ENCODE data around the gene RSAD2. TPM values are rescaled to one million over a fixed set of nuclear protein-coding genes. Genes with fewer than 3 reads are reported as not detected.

RSAD2 gene
- total and polyA plus RNA-seq, 2 donors (not counting 3 experiments of a cell fraction or from before 2014, with no cell fraction given), result 0.03 to 0.18 TPM

DNA sequence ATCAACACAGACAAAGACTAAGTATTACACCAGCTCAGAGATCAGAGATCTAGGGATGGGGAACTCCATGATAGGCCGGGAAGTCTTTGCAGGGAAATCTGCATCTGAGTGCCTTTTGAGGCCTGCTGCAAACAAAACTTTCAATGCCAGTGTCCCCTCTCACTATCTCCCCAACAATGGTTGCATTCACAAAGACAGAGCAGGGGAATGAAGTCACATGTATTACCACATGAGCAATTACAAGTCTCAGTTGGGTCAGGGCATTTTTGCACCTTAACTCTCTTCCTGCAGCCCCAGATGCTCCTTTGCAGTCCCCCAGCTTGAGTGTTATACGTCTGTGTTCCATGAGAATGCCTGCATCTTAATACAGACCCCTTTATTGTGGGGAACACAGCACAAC lies 37.8 kb downstream of the RSAD2 start:
- intact Hi-C loops (cut with micrococcal nuclease), result loop anchor here (5.0 kb wide), 2 partner anchors 112 to 1762 kb away; no protein-coding TSS in a partner anchor
- Histone ChIP-seq H3K4me1 (ENCODE audit: control insufficient read depth, extremely low read depth, insufficient read depth, low read length) (no peaks in the 10 kb centered on the region), H3K27me3 (ENCODE audit: control insufficient read depth in 2 of 2, insufficient read depth in 2 of 2, low read length in 2 of 2) (peaks cover 0 to 9% of the 10 kb centered on the region in 2 experiments), H3K4me3 (replicated peaks in 1 of 3; ENCODE audit: insufficient read depth in 1 of 3, low read depth in 1 of 3, low read length in 3 of 3) (no peak overlapping the region), H3K9me3 (replicated peaks; ENCODE audit: control insufficient read depth, insufficient read depth, low read length) (no peaks in the 10 kb centered on the region), H3K9me1 (replicated peaks; ENCODE audit: control insufficient read depth, extremely low read depth, insufficient read depth, low read length) (no peaks in the 10 kb centered on the region), H4K20me1 (replicated peaks; ENCODE audit: control insufficient read depth, extremely low read depth, insufficient read depth, low read length) (no peaks in the 10 kb centered on the region), H3K79me2 (ENCODE audit: control insufficient read depth, insufficient read depth, low read length) (no peaks in the 10 kb centered on the region), H2AFZ (ENCODE audit: low read depth, low read length) (no peak overlapping the region), H3K27ac (ENCODE audit: insufficient read depth, low read depth, low read length) (no peak overlapping the region), H3K9ac (replicated peaks; ENCODE audit: extremely low read depth, insufficient read depth, low read length) (no peak overlapping the region), H3K4me2 (ENCODE audit: insufficient read depth, low read length) (no peak overlapping the region), H3K36me3 (ENCODE audit: control insufficient read depth in 2 of 2, extremely low read depth in 1 of 2, insufficient read depth in 2 of 2, low read length in 2 of 2) (no peaks in the 10 kb centered on the region)
- FAIRE-seq (no peak), DNase-seq (ENCODE audit: low read depth, low spot score) (no peak)
- dilution Hi-C loops (cut with MboI; ENCODE audit: extremely low pct_ligation_motif_present, low sequenced_read_pairs), result no loop called here
- no TSS peak for BruUV-seq (replicated peaks)
- POLR2A ChIA-PET, result no interaction called here
- CTCF ChIA-PET, result interaction anchor here (0.8 to 4.7 kb wide), 15 partner anchors 7 to 136 kb away, joined by 3 to 40 read pairs (median 7); partner anchors contain the start of gene RSAD2
- TF ChIP-seq JUN (IDR thresholded peaks at IDR 0.05; ENCODE audit: borderline replicate concordance, insufficient read depth, insufficient read length, low read depth), result no peak
- no peak for TF ChIP-seq CTCF (IDR thresholded peaks at IDR 0.05; ENCODE audit: extremely low read depth in 1 of 2, insufficient read depth in 1 of 2, low read depth in 1 of 2, low read length in 2 of 2)
- TF ChIP-seq POLR2AphosphoS5 (IDR thresholded peaks at IDR 0.05; ENCODE audit: insufficient read depth, low read depth, low read length), result no peak
- TF ChIP-seq FOS (IDR thresholded peaks at IDR 0.05; ENCODE audit: borderline replicate concordance, insufficient read depth, low read length), result no peak
- no peak for TF ChIP-seq POLR2A (IDR thresholded peaks at IDR 0.05; ENCODE audit: low read depth, low read length)
- TF ChIP-seq MYC (IDR thresholded peaks at IDR 0.05; ENCODE audit: low read depth, low read length), result no peak
- no peak for TF ChIP-seq GATA2 (IDR thresholded peaks at IDR 0.05; ENCODE audit: insufficient read depth, insufficient read length, low read depth, low read length)
- TF ChIP-seq EZH2 (IDR thresholded peaks at IDR 0.05; ENCODE audit: borderline replicate concordance, low read depth, low read length, severe bottlenecking), result no peak
- TF ChIP-seq MAX (IDR thresholded peaks at IDR 0.05; ENCODE audit: insufficient read depth, insufficient read length), result no peak
